CD14-positive monocyte (primary cell): Measurements from ENCODE around the gene CST4. TPM values are rescaled to one million over a fixed set of nuclear protein-coding genes. Genes with fewer than 3 reads are reported as not detected.

Experiments
- DNase-seq, 3 donors: peaks; one replicate each; pipeline ENCODE4 v3.0.0-alpha.2; 2011 to 2022
- H2AFZ ChIP-seq: 2 replicates; pipeline ENCODE4 v1.6.0; 2012; ENCODE audit warnings: mild to moderate bottlenecking, low read depth, low read length, inconsistent platforms; ENCODE audit not compliant: insufficient read depth, poor library complexity, severe bottlenecking
- H3K27ac ChIP-seq, 2 donors: 1 replicate in 1 of 2; 2 replicates in 1 of 2; pipeline ENCODE4 v1.5.1; 2012 to 2013; ENCODE audit warnings: low read length in 2 of 2, control low read depth in 1 of 2, inconsistent platforms in 1 of 2, low read depth in 1 of 2, mild to moderate bottlenecking in 1 of 2
- H3K27me3 ChIP-seq, 2 donors: one replicate each; pipeline versions ENCODE4 v1.6.0 to v1.6.1; 2011 to 2013; ENCODE audit warnings: low read length in 2 of 2; ENCODE audit not compliant: control insufficient read depth in 2 of 2, insufficient read depth in 2 of 2
- H3K36me3 ChIP-seq, 2 donors: replicated peaks in 1 of 2; 1 replicate in 1 of 2; 2 replicates in 1 of 2; pipeline versions ENCODE4 v1.5.1 to v1.6.1; 2012 to 2013; ENCODE audit warnings: low read length in 2 of 2, control low read depth in 1 of 2, inconsistent platforms in 1 of 2, mild to moderate bottlenecking in 1 of 2; ENCODE audit not compliant: insufficient read depth in 2 of 2, control insufficient read depth in 1 of 2
- H3K4me1 ChIP-seq, 2 donors: 1 replicate in 1 of 2; 2 replicates in 1 of 2; pipeline versions ENCODE4 v1.5.1 to v1.6.1; 2012 to 2013; ENCODE audit warnings: low read length in 2 of 2, control low read depth in 1 of 2, inconsistent platforms in 1 of 2, mild to moderate bottlenecking in 1 of 2, moderate library complexity in 1 of 2; ENCODE audit not compliant: insufficient read depth in 2 of 2, control insufficient read depth in 1 of 2
- H3K4me2 ChIP-seq: replicated peaks from 2 replicates; pipeline ENCODE3; 2012; ENCODE audit warnings: low read length, moderate library complexity, mild to moderate bottlenecking; ENCODE audit not compliant: poor library complexity, severe bottlenecking; ENCODE audit errors: extremely low read depth
- H3K4me3 ChIP-seq, 3 experiments: fragments of 200-600 bp in 1 of 3; sonication (generic) in 1 of 3; replicated peaks in 1 of 3; 1 replicate in 2 of 3; 2 replicates in 1 of 3; pipeline ENCODE4 v1.5.1; 2011 to 2013; ENCODE audit warnings: low read length in 3 of 3, mild to moderate bottlenecking in 3 of 3, control low read depth in 2 of 3, low read depth in 2 of 3, inconsistent platforms in 1 of 3, moderate library complexity in 1 of 3
- H3K79me2 ChIP-seq: 2 replicates; pipeline ENCODE4 v1.6.0; 2012; ENCODE audit warnings: mild to moderate bottlenecking, control low read depth, inconsistent platforms, low read length, moderate library complexity; ENCODE audit not compliant: insufficient read depth
- H3K9ac ChIP-seq: 2 replicates; pipeline ENCODE4 v1.6.0; 2017; ENCODE audit warnings: low read length, mild to moderate bottlenecking; ENCODE audit not compliant: insufficient read depth, poor library complexity, severe bottlenecking
- H3K9me3 ChIP-seq, 2 donors: replicated peaks in 1 of 2; 1 replicate in 1 of 2; 2 replicates in 1 of 2; pipeline versions ENCODE4 v1.5.1 to v1.6.1; 2012 to 2013; ENCODE audit warnings: low read length in 2 of 2, control low read depth in 1 of 2; ENCODE audit not compliant: control insufficient read depth in 1 of 2, insufficient read depth in 1 of 2
- H4K20me1 ChIP-seq: 2 replicates; pipeline ENCODE4 v1.6.0; 2012; ENCODE audit warnings: mild to moderate bottlenecking, low read length, control low read depth, moderate library complexity; ENCODE audit not compliant: insufficient read depth
- H3K27ac Mint-ChIP-seq, 7 donors: one replicate each; pipeline ENCODE4 v1.8.0; 2020; ENCODE audit warnings: mild to moderate bottlenecking in 7 of 7, mixed read lengths in 7 of 7, moderate library complexity in 6 of 7, inconsistent platforms in 2 of 7
- H3K27me3 Mint-ChIP-seq, 3 donors: one replicate each; pipeline ENCODE4 v1.8.0; 2021 to 2022; ENCODE audit warnings: low read depth in 3 of 3, mild to moderate bottlenecking in 3 of 3, mixed read lengths in 3 of 3, moderate library complexity in 3 of 3, inconsistent platforms in 1 of 3
- H3K36me3 Mint-ChIP-seq, 2 donors: one replicate each; pipeline ENCODE4 v1.8.0; 2020; ENCODE audit warnings: mixed read lengths in 2 of 2, inconsistent platforms in 1 of 2, mild to moderate bottlenecking in 1 of 2
- H3K4me1 Mint-ChIP-seq: one replicate; pipeline ENCODE4 v1.8.0; 2020; ENCODE audit warnings: mild to moderate bottlenecking, mixed read lengths
- H3K4me3 Mint-ChIP-seq, 2 donors: one replicate each; pipeline ENCODE4 v1.8.0; 2020; ENCODE audit warnings: mild to moderate bottlenecking in 2 of 2, mixed read lengths in 2 of 2, moderate library complexity in 1 of 2
- H3K9me3 Mint-ChIP-seq, 7 donors: one replicate each; pipeline ENCODE4 v1.8.0; 2020 to 2022; ENCODE audit warnings: mixed read lengths in 7 of 7, mild to moderate bottlenecking in 6 of 7, moderate library complexity in 6 of 7, inconsistent platforms in 2 of 7
- whole genome bisulfite sequencing: methylation state at CpG from one replicate; pipeline ENCODE4 v1.1.5; 2013; ENCODE audit warnings: missing lambda C conversion rate; ENCODE audit not compliant: insufficient coverage; 5-methylcytosine and 5-hydroxymethylcytosine counted together
- intact Hi-C, 2 donors: fragments of 100-400 bp; cut with micrococcal nuclease; formaldehyde crosslinking; loops; one replicate each; pipeline versions ENCODE4 v1.15.0 to v1.15.1; 2023
- polyA plus RNA-seq, 3 donors: library from polyadenylated mRNA; depleted of rRNA in 1 of 3; unstranded in 2 of 3; stranded (reverse) in 1 of 3; fragments of 300-500 nt in 2 of 3; fragments of >200 nt in 1 of 3; fragmentation: Illumina TruSeq in 2 of 3; gene quantifications; 1 replicate in 2 of 3; 2 replicates in 1 of 3; pipeline ENCODE4 v1.2.3, GENCODE V29; 2012 to 2021
- TF ChIP-seq, protein P1 (sequence below): fragments of 200-600 bp; IDR thresholded peaks from one replicate; pipeline ENCODE4 v1.8.0; 2022; ENCODE audit warnings: antibody characterized with exemption, mild to moderate bottlenecking

Gene CST4
- polyA plus RNA-seq, 3 donors = not detected

- Mint-ChIP-seq H3K27me3 (peaks cover 0 to 2% (median 2%) of the 10 kb centered on the region in 3 donors), H3K4me1 (peaks cover 6% of the 10 kb centered on the region), H3K9me3 (no peaks in the 10 kb centered on the region), H3K4me3 (no peak overlapping the region), H3K27ac (no peak overlapping the region), H3K36me3 (no peaks in the 10 kb centered on the region)
- no peak for DNase-seq
- Histone ChIP-seq H3K79me2 (no peaks in the 10 kb centered on the region), H3K4me3 (no peak overlapping the region), H3K4me2 (no peak overlapping the region), H3K9me3 (no peaks in the 10 kb centered on the region), H2AFZ (no peak overlapping the region), H4K20me1 (no peaks in the 10 kb centered on the region), H3K27ac (no peak overlapping the region), H3K9ac (no peak overlapping the region), H3K4me1 (peaks cover 4 to 5% of the 10 kb centered on the region in 2 donors), H3K27me3 (no peaks in the 10 kb centered on the region), H3K36me3 (no peaks in the 10 kb centered on the region)
- WGBS = 96% methylated on average over 7 of the region's 7 CpGs
- TF ChIP-seq, protein P1, sequence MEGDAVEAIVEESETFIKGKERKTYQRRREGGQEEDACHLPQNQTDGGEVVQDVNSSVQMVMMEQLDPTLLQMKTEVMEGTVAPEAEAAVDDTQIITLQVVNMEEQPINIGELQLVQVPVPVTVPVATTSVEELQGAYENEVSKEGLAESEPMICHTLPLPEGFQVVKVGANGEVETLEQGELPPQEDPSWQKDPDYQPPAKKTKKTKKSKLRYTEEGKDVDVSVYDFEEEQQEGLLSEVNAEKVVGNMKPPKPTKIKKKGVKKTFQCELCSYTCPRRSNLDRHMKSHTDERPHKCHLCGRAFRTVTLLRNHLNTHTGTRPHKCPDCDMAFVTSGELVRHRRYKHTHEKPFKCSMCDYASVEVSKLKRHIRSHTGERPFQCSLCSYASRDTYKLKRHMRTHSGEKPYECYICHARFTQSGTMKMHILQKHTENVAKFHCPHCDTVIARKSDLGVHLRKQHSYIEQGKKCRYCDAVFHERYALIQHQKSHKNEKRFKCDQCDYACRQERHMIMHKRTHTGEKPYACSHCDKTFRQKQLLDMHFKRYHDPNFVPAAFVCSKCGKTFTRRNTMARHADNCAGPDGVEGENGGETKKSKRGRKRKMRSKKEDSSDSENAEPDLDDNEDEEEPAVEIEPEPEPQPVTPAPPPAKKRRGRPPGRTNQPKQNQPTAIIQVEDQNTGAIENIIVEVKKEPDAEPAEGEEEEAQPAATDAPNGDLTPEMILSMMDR = no peak
- intact Hi-C loops = loop anchor here in 1 of 2 donors (5.0 kb wide), 1 partner anchor 330 kb away; no protein-coding TSS in a partner anchor
Measured at GRCh38 chr20:23667666-23668065, 21.2 kb downstream of the CST4 start.

DNA sequence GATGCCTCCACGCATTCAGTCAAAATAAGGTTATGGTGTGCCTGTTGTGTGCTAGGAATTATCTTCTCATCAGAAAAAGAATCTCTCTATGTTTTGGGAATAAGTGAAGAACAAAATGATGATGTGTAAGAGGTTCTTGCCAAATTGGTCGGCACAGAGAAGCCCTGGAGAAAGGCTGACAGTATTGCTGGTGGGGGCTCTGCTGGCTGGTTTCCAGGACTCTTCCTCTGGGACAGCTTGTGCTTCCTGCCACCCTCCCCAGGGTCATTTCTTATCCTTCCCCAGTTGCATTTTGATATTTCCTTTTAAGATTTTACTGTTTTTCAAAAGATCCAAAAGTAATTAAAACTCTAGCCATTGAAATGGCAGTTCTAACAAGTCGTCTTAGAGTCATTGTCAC is 22.1 kb downstream of the CST4 start:
- H3K27me3 Mint-ChIP-seq = peaks cover 0 to 2% (median under 1%) of the 10 kb centered on the region in 3 donors
- WGBS = 80% methylated on average over 1 of the region's 3 CpGs
- Histone ChIP-seq H2AFZ (no peak overlapping the region), H3K4me3 (no peak overlapping the region), H4K20me1 (no peaks in the 10 kb centered on the region), H3K9ac (no peak overlapping the region), H3K4me1 (peaks cover 5 to 7% of the 10 kb centered on the region in 2 donors), H3K27me3 (no peaks in the 10 kb centered on the region), H3K79me2 (no peaks in the 10 kb centered on the region), H3K36me3 (no peaks in the 10 kb centered on the region), H3K4me2 (no peak overlapping the region), H3K9me3 (no peaks in the 10 kb centered on the region), H3K27ac (no peak overlapping the region)
- H3K4me1 Mint-ChIP-seq = peaks cover 8% of the 10 kb centered on the region
- DNase-seq = no peak
- no peak overlapping the region for H3K27ac Mint-ChIP-seq
- intact Hi-C loops = loop anchor here in 1 of 2 donors (5.0 kb wide), 1 partner anchor 331 kb away; no protein-coding TSS in a partner anchor
- TF ChIP-seq, protein P1 = no peak
- H3K36me3 Mint-ChIP-seq = no peaks in the 10 kb centered on the region
- no peak overlapping the region for H3K4me3 Mint-ChIP-seq
- H3K9me3 Mint-ChIP-seq = no peaks in the 10 kb centered on the region
